Activated naive CD8-positive, alpha-beta T cell treated with anti-CD3 and anti-CD28 coated beads for 36 hours (primary cell): ENCODE data around the gene S100A7. TPM values are rescaled to one million over a fixed set of nuclear protein-coding genes. Genes with fewer than 3 reads are reported as not detected.

ENCODE experiments used
- DNase-seq: peaks from one replicate; pipeline ENCODE4 v3.0.0; 2021
- H3K27ac Mint-ChIP-seq: one replicate; pipeline ENCODE4 v1.8.0; 2022; ENCODE audit warnings: mild to moderate bottlenecking, moderate library complexity, mixed read lengths
- H3K27me3 Mint-ChIP-seq: one replicate; pipeline ENCODE4 v1.8.0; 2022; ENCODE audit warnings: mild to moderate bottlenecking, mixed read lengths
- H3K36me3 Mint-ChIP-seq: one replicate; pipeline ENCODE4 v1.8.0; 2021; ENCODE audit warnings: mild to moderate bottlenecking, mixed read lengths
- H3K4me1 Mint-ChIP-seq: one replicate; pipeline ENCODE4 v1.8.0; 2021; ENCODE audit warnings: mixed read lengths
- H3K4me3 Mint-ChIP-seq: one replicate; pipeline ENCODE4 v1.8.0; 2022; ENCODE audit warnings: mild to moderate bottlenecking, moderate library complexity, mixed read lengths
- H3K9me3 Mint-ChIP-seq: one replicate; pipeline ENCODE4 v1.8.0; 2022; ENCODE audit warnings: mixed read lengths
- total RNA-seq, 2 experiments: library from RNA; stranded (reverse); gene quantifications; one replicate each; pipeline ENCODE4 v1.2.3, GENCODE V29; 2021

The S100A7 gene
- total RNA-seq, 2 experiments from 2014 or later: not detected

DNA sequence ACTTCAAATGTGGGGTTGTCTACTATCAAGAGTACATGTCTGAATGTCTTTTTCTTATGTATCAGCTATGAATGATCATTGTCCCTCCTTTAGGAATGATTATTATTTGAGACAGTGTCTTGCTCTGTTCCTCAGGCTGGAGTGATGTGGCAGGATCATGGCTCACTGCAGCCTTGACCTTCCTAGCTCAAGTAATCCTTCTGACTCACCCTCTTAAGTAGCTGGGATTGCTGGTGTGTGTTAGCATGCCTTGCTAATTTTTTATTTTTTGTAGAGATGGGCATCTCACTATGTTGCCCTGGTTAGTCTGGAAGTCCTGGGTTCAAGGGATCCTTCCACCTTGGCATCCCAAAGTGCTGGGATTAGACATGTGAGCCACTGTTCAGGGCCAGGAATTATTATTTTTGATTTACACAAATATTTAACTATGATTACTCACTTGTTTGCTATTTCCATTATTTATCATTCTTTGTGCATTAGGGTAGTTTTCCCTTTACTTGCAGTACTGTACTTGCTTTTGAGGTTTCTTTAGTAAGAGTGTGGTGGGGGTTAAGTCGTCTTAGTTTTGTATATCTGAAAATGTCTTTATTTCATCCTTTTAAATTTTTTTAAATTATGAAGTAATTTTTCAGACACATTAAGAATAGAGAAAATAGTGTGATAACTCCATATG, 12.8 kb downstream of the S100A7 start:
- H3K4me3 Mint-ChIP-seq: no peak overlapping the region
- no peaks in the 10 kb centered on the region for H3K4me1 Mint-ChIP-seq
- H3K27ac Mint-ChIP-seq: no peak overlapping the region
- no peaks in the 10 kb centered on the region for H3K9me3 Mint-ChIP-seq
- H3K36me3 Mint-ChIP-seq: no peaks in the 10 kb centered on the region
- peaks cover 36% of the 10 kb centered on the region for H3K27me3 Mint-ChIP-seq
- no peak for DNase-seq

DNA sequence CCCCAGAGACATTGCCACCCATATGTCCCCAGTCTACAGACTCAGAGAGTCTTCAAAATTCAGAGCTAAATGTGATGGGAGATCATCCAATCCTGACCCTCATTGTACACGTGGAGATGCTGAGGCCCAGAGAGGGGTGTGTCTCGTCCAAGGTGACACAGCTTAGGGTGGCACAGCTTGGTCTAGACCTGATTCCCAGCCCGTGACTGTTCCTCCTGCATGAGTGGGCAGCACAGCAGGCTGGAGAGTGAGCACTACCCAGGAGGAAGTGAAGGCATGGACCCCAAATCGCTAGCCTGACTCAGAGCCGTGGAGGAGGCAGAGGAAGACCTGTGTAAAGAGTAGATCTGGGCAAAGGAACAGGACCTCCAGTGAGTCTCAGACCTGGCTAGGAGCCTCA, 16.4 kb downstream of the S100A7 start:
- Mint-ChIP-seq H3K4me3 (no peak overlapping the region), H3K27me3 (peaks cover 23% of the 10 kb centered on the region), H3K36me3 (no peaks in the 10 kb centered on the region), H3K4me1 (no peaks in the 10 kb centered on the region), H3K9me3 (no peaks in the 10 kb centered on the region), H3K27ac (no peak overlapping the region)
- no peak for DNase-seq

- Mint-ChIP-seq H3K4me3 (no peak overlapping the region), H3K9me3 (no peaks in the 10 kb centered on the region), H3K4me1 (no peaks in the 10 kb centered on the region), H3K27me3 (peaks cover 18% of the 10 kb centered on the region), H3K36me3 (no peaks in the 10 kb centered on the region), H3K27ac (no peak overlapping the region)
- no peak for DNase-seq
Measured at GRCh38 chr1:153443486-153443885, 17.0 kb downstream of the S100A7 start.

GRCh38 chr1:153441238-153441755, 19.2 kb downstream of the S100A7 start:
- Mint-ChIP-seq H3K4me1 (no peaks in the 10 kb centered on the region), H3K36me3 (no peaks in the 10 kb centered on the region), H3K27ac (no peak overlapping the region), H3K9me3 (no peaks in the 10 kb centered on the region), H3K4me3 (no peak overlapping the region), H3K27me3 (peaks cover 12% of the 10 kb centered on the region)
- no peak for DNase-seq

- Mint-ChIP-seq H3K36me3 (no peaks in the 10 kb centered on the region), H3K4me1 (no peaks in the 10 kb centered on the region), H3K27ac (no peak overlapping the region), H3K27me3 (peaks cover 12% of the 10 kb centered on the region), H3K9me3 (no peaks in the 10 kb centered on the region), H3K4me3 (no peak overlapping the region)
- DNase-seq: no peak
Measured at GRCh38 chr1:153439273-153439672, 21.2 kb downstream of the S100A7 start.

- Mint-ChIP-seq H3K27me3 (peaks cover 7% of the 10 kb centered on the region), H3K9me3 (no peaks in the 10 kb centered on the region), H3K27ac (no peak overlapping the region), H3K4me3 (no peak overlapping the region), H3K36me3 (no peaks in the 10 kb centered on the region), H3K4me1 (no peaks in the 10 kb centered on the region)
- DNase-seq: no peak
Measured at GRCh38 chr1:153438599-153438998, 21.9 kb downstream of the S100A7 start.

DNA sequence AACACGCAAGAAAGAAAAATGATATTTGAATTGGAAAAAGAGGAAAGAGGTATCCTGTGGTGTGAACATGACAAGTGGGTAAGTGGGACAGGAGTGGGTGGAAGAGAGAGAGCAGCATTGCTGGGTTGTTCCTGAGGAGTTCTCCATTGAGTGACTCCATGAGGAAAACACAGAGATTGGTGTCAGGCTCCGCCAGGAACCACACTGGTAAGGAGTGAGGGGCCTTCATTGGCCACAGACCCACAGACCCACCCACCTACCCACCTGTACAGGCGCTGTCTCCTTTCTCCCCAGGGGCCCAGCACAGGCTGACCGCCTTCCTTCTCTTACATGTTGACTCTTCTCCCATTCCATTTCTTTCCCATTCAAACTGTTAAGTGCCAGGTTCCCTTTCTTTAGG, 23.2 kb downstream of the S100A7 start:
- DNase-seq: no peak
- Mint-ChIP-seq H3K27ac (no peak overlapping the region), H3K36me3 (no peaks in the 10 kb centered on the region), H3K4me3 (no peak overlapping the region), H3K9me3 (no peaks in the 10 kb centered on the region), H3K4me1 (no peaks in the 10 kb centered on the region), H3K27me3 (peaks cover 7% of the 10 kb centered on the region)

DNA sequence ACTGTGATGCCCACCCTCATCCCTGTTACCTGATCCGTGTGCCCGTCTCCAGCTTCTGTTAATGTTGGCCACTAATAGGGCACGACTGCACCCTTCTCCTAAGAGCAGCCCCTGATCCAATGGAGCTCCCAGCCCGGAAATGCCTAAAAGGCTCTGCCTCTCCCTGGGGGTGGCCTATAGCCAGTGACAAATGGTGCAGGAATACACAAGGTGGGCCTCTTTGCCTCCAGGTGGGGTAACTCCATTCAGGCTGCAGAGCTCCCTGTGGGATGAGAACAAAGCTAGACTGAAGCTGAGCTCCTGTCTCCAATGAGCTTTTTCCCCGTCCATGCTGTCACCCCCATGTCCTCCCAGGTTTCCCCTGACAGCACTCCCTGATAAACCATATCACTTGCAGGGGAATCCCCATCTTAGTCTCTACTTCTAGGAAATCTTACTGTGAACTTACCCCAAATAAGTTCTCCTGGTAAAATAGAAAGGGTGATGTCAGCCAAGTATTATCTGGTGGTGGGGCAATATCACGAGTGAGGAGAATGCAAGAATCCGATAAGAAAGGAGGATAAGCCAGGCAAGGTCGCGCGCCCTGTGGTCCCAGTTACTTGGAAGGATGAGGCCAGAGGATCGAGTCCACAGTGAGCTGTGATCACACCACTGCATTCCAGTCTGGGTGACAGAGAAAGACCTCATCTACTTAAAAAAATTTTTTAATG, 25.6 kb downstream of the S100A7 start:
- H3K27ac Mint-ChIP-seq: no peak overlapping the region
- H3K4me3 Mint-ChIP-seq: no peak overlapping the region
- no peaks in the 10 kb centered on the region for H3K4me1 Mint-ChIP-seq
- no peaks in the 10 kb centered on the region for H3K9me3 Mint-ChIP-seq
- no peak for DNase-seq
- H3K36me3 Mint-ChIP-seq: no peaks in the 10 kb centered on the region
- H3K27me3 Mint-ChIP-seq: peaks cover 7% of the 10 kb centered on the region

DNA sequence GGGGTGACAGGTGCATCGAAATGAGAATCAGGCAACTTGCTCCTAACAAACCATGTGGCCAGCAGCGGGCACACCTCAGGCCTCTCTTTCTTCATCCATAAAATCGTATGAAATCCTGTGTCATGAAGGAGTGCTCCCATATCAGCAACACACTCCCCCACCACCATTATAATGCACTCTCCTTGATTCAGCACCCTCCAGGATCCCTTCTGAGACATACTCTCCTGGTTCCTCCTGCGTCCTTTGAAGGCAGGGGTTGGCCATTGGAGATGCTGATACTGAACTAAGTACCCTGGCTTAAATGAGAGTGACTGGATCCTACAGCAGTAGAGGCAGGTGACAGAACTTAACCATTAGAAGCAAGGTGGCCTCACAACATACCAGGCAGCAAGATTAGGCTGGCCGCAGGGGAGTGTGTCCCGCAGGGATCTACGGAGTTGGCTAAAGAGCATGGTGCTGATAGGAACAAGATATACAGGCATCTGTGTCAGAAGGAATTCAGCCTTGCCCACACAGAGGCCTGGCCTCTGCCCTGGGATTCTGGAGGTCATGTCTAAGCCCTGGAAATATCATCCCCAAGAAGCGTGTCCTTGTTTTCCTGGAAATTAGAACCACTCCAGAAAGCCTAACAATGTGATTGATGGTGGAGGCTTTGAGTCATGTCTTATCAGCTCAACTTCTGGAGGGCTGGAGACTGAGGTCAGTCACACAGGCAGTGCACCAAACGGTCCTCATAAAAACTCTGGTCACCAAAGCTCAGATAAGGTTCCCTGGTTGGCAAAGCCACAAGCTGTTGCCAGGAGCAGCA, 27.4 kb downstream of the S100A7 start:
- H3K9me3 Mint-ChIP-seq: no peaks in the 10 kb centered on the region
- DNase-seq: no peak
- H3K4me1 Mint-ChIP-seq: no peaks in the 10 kb centered on the region
- H3K27ac Mint-ChIP-seq: no peak overlapping the region
- H3K4me3 Mint-ChIP-seq: no peak overlapping the region
- H3K36me3 Mint-ChIP-seq: no peaks in the 10 kb centered on the region
- peaks cover 11% of the 10 kb centered on the region for H3K27me3 Mint-ChIP-seq

- Mint-ChIP-seq H3K4me1 (no peaks in the 10 kb centered on the region), H3K4me3 (no peak overlapping the region), H3K36me3 (no peaks in the 10 kb centered on the region), H3K27me3 (peaks cover 20% of the 10 kb centered on the region), H3K9me3 (no peaks in the 10 kb centered on the region), H3K27ac (no peak overlapping the region)
- DNase-seq: no peak
Measured at GRCh38 chr1:153431928-153432327, 28.5 kb downstream of the S100A7 start.

- H3K4me1 Mint-ChIP-seq: no peaks in the 10 kb centered on the region
- no peaks in the 10 kb centered on the region for H3K9me3 Mint-ChIP-seq
- H3K36me3 Mint-ChIP-seq: no peaks in the 10 kb centered on the region
- H3K27ac Mint-ChIP-seq: no peak overlapping the region
- H3K27me3 Mint-ChIP-seq: peaks cover 23% of the 10 kb centered on the region
- no peak for DNase-seq
- no peak overlapping the region for H3K4me3 Mint-ChIP-seq
Measured at GRCh38 chr1:153431427-153431826, 29.0 kb downstream of the S100A7 start.

DNA sequence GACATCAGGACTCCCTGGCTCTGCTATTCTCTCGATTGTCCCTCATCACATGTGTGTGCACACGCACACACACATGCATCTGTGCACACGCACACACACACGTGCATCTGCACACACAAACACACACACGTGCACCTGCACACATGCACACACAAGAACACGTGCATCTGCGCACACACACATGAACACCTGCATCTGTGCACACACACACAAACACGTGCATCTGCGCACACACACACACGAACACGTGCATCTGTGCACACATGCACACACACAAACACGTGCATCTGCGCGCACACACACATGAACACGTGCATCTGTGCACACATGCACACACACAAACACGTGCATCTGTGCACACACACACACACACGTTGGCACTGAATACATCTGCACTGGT, 29.4 kb downstream of the S100A7 start:
- Mint-ChIP-seq H3K4me1 (no peaks in the 10 kb centered on the region), H3K4me3 (no peak overlapping the region), H3K27ac (no peak overlapping the region), H3K9me3 (no peaks in the 10 kb centered on the region), H3K36me3 (no peaks in the 10 kb centered on the region), H3K27me3 (peaks cover 24% of the 10 kb centered on the region)
- no peak for DNase-seq

- no peaks in the 10 kb centered on the region for H3K36me3 Mint-ChIP-seq
- peaks cover 25% of the 10 kb centered on the region for H3K27me3 Mint-ChIP-seq
- H3K9me3 Mint-ChIP-seq: no peaks in the 10 kb centered on the region
- DNase-seq: no peak
- no peak overlapping the region for H3K27ac Mint-ChIP-seq
- no peak overlapping the region for H3K4me3 Mint-ChIP-seq
- no peaks in the 10 kb centered on the region for H3K4me1 Mint-ChIP-seq
Measured at GRCh38 chr1:153430561-153430960, 29.9 kb downstream of the S100A7 start.

DNA sequence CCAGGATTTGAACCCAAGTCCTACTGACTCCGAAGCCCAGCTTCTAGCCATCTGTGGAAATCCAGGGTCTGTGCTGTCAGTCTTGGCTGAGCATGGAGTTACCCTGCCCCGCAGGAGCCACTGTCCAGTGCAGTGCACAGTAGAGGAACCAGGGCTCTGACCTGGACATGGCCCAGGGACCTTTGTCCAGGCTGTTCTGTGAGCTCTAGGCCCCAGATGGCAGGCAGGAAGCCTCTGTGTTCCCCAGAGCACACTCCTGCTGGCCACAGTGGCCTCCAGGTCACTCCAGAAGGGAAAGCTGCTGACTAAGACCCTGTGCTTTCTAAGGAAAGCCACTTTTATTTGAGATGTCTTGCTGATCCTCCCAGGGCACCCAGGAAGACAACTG, 30.3 kb downstream of the S100A7 start:
- H3K27me3 Mint-ChIP-seq: peaks cover 26% of the 10 kb centered on the region

More for the DNA sequence above, 30.3 kb downstream of the S100A7 start:
- Mint-ChIP-seq H3K4me3 (no peak overlapping the region), H3K36me3 (no peaks in the 10 kb centered on the region), H3K27ac (no peak overlapping the region), H3K4me1 (no peaks in the 10 kb centered on the region), H3K9me3 (no peaks in the 10 kb centered on the region)
- DNase-seq: no peak
